COLO829 (cell line): ENCODE measurements around the gene CXCL9.
"Not testable (repeated sequence)": the region's sequence is repeated elsewhere in the genome, so short reads cannot be mapped to it uniquely, and the experiment has no call there.

ENCODE experiments used
- DNase-seq: peaks from one replicate; pipeline ENCODE4 v3.0.0; 2012; ENCODE audit warnings: low spot score

CXCL9 gene

GRCh38 chr4:75954811-75955210 is 52.5 kb downstream of the CXCL9 start:
- DNase-seq, result not testable (repeated sequence)

GRCh38 chr4:75953509-75953908 is 53.8 kb downstream of the CXCL9 start:
- no peak for DNase-seq
